Loucy (cell line): ENCODE measurements around the gene TEX55.

Experiments
- H2AFZ ChIP-seq: fragments of 200-600 bp; sonication (generic); 2 replicates; pipeline ENCODE4 v1.6.0; 2016; ENCODE audit warnings: antibody characterized with exemption, mild to moderate bottlenecking, low read length, moderate library complexity
- H3F3A ChIP-seq: fragments of 200-600 bp; 2 replicates; pipeline ENCODE4 v1.6.0; 2016; ENCODE audit warnings: antibody characterized with exemption, low read depth, mild to moderate bottlenecking
- H3K27me3 ChIP-seq: fragments of 200-600 bp; sonication (generic); 2 replicates; pipeline ENCODE4 v1.6.1; 2014; ENCODE audit warnings: low read length, mild to moderate bottlenecking; ENCODE audit not compliant: insufficient read depth, poor library complexity, severe bottlenecking
- H3K36me3 ChIP-seq: fragments of 200-600 bp; sonication (generic); 2 replicates; pipeline ENCODE4 v1.6.1; 2016; ENCODE audit warnings: low read length; ENCODE audit not compliant: insufficient read depth
- H3K4me1 ChIP-seq: fragments of 200-600 bp; sonication (generic); 2 replicates; pipeline ENCODE4 v1.5.1; 2014; ENCODE audit warnings: low read length, mild to moderate bottlenecking; ENCODE audit not compliant: insufficient read depth, poor library complexity, severe bottlenecking
- H3K4me2 ChIP-seq: fragments of 200-600 bp; sonication (generic); 2 replicates; pipeline ENCODE4 v1.6.0; 2014; ENCODE audit warnings: antibody characterized with exemption, low read length, low read depth, mild to moderate bottlenecking; ENCODE audit not compliant: poor library complexity, severe bottlenecking
- H3K4me3 ChIP-seq: fragments of 200-600 bp; sonication (generic); 2 replicates; pipeline ENCODE4 v1.5.1; 2014; ENCODE audit warnings: low read length, mild to moderate bottlenecking, mixed read lengths; ENCODE audit not compliant: poor library complexity, severe bottlenecking
- H3K79me2 ChIP-seq: fragments of 200-600 bp; sonication (generic); 2 replicates; pipeline ENCODE4 v1.6.1; 2014; ENCODE audit warnings: low read length; ENCODE audit not compliant: insufficient read depth
- H3K9ac ChIP-seq: fragments of 200-600 bp; sonication (generic); 2 replicates; pipeline ENCODE4 v1.6.0; 2014; ENCODE audit warnings: mild to moderate bottlenecking, low read depth, low read length, moderate library complexity; ENCODE audit not compliant: poor library complexity, severe bottlenecking
- H3K9me2 ChIP-seq: fragments of 200-600 bp; sonication (generic); replicated peaks from 2 replicates; pipeline ENCODE4 v1.6.1; 2016; ENCODE audit warnings: low read depth, low read length, mixed read lengths
- H3K9me3 ChIP-seq: fragments of 200-600 bp; sonication (generic); 2 replicates; pipeline ENCODE4 v1.6.1; 2014; ENCODE audit warnings: mild to moderate bottlenecking, antibody characterized with exemption, low read length, low read depth; ENCODE audit not compliant: insufficient read depth
- H4K20me1 ChIP-seq: fragments of 200-600 bp; sonication (generic); 2 replicates; pipeline ENCODE4 v1.6.0; 2014; ENCODE audit warnings: antibody characterized with exemption, low read length, mild to moderate bottlenecking; ENCODE audit not compliant: insufficient read depth, poor library complexity, severe bottlenecking
- CTCF ChIP-seq: fragments of 200-600 bp; sonication (generic); conservative IDR thresholded peaks from 2 replicates; pipeline ENCODE4 v1.5.1; 2014; ENCODE audit warnings: mild to moderate bottlenecking, antibody characterized with exemption, low read length
- EZH2phosphoT487 ChIP-seq: fragments of 200-600 bp; IDR thresholded peaks from 2 replicates; pipeline ENCODE4 v1.6.1; 2018; ENCODE audit warnings: antibody characterized with exemption, mild to moderate bottlenecking, moderate library complexity, borderline replicate concordance

Gene TEX55

GRCh38 chr3:119147494-119147893 is 1.5 kb downstream of the TEX55 start:
- Histone ChIP-seq H3K27me3 (no peaks in the 10 kb centered on the region), H3F3A (no peaks in the 10 kb centered on the region), H2AFZ (no peak overlapping the region), H3K9me3 (no peaks in the 10 kb centered on the region), H3K36me3 (no peaks in the 10 kb centered on the region), H4K20me1 (no peaks in the 10 kb centered on the region), H3K79me2 (no peaks in the 10 kb centered on the region), H3K9ac (no peak overlapping the region), H3K4me1 (no peaks in the 10 kb centered on the region), H3K4me3 (no peak overlapping the region), H3K9me2 (no peaks in the 10 kb centered on the region), H3K4me2 (no peak overlapping the region)
- TF ChIP-seq CTCF (no peak), EZH2phosphoT487 (no peak)

GRCh38 chr3:119148493-119149180 is 2.7 kb downstream of the TEX55 start:
- H3K9me2 ChIP-seq = no peaks in the 10 kb centered on the region
- no peaks in the 10 kb centered on the region for H3K36me3 ChIP-seq
- no peaks in the 10 kb centered on the region for H3K27me3 ChIP-seq
- H3K4me3 ChIP-seq = no peak overlapping the region
- TF ChIP-seq CTCF (no peak), EZH2phosphoT487 (no peak)
- no peaks in the 10 kb centered on the region for H4K20me1 ChIP-seq
- no peak overlapping the region for H2AFZ ChIP-seq
- no peaks in the 10 kb centered on the region for H3K9me3 ChIP-seq
- no peak overlapping the region for H3K9ac ChIP-seq
- H3F3A ChIP-seq = no peaks in the 10 kb centered on the region
- H3K4me1 ChIP-seq = no peaks in the 10 kb centered on the region
- no peak overlapping the region for H3K4me2 ChIP-seq
- H3K79me2 ChIP-seq = no peaks in the 10 kb centered on the region

GRCh38 chr3:119149484-119149883 is 3.5 kb downstream of the TEX55 start:
- Histone ChIP-seq H3K36me3 (no peaks in the 10 kb centered on the region), H2AFZ (no peak overlapping the region), H3K79me2 (no peaks in the 10 kb centered on the region), H3F3A (no peaks in the 10 kb centered on the region), H3K9ac (no peak overlapping the region), H3K4me2 (no peak overlapping the region), H3K9me3 (no peaks in the 10 kb centered on the region; the same call in 1 of the 2 replicates), H3K4me1 (no peaks in the 10 kb centered on the region), H4K20me1 (no peaks in the 10 kb centered on the region), H3K4me3 (no peak overlapping the region), H3K9me2 (no peaks in the 10 kb centered on the region), H3K27me3 (no peaks in the 10 kb centered on the region)
- TF ChIP-seq CTCF (no peak), EZH2phosphoT487 (no peak)
